Right atrium auricular region (tissue), 2 donors: ENCODE measurements around the gene LRP1. TPM values are rescaled to one million over a fixed set of nuclear protein-coding genes. Genes with fewer than 3 reads are reported as not detected.

ENCODE experiments used
- DNase-seq: peaks from one replicate; pipeline ENCODE4 v3.0.0-alpha.2; 2019; ENCODE audit warnings: low spot score
- H3K27ac ChIP-seq, 2 donors: fragments of 200-600 bp; sonication (generic); 1 replicate in 1 of 2; 2 replicates in 1 of 2; pipeline ENCODE4 v1.5.1; 2016 to 2019
- H3K27me3 ChIP-seq, 2 donors: fragments of 200-600 bp; sonication (generic); one replicate each; pipeline versions ENCODE4 v1.5.1 to v1.6.0; 2017 to 2019
- H3K36me3 ChIP-seq: fragments of 200-600 bp; sonication (generic); one replicate; pipeline ENCODE4 v1.5.1; 2016
- H3K4me1 ChIP-seq, 2 donors: fragments of 200-600 bp; sonication (generic); one replicate each; pipeline versions ENCODE4 v1.5.1 to v1.6.0; 2017 to 2019
- H3K4me3 ChIP-seq, 2 donors: fragments of 200-600 bp; sonication (generic); 1 replicate in 1 of 2; 2 replicates in 1 of 2; pipeline ENCODE4 v1.5.1; 2017 to 2019; ENCODE audit warnings: mild to moderate bottlenecking in 1 of 2, moderate library complexity in 1 of 2
- H3K9me3 ChIP-seq, 2 donors: fragments of 200-600 bp; sonication (generic); one replicate each; pipeline ENCODE4 v1.5.1; 2019
- total RNA-seq, 2 donors: library from RNA; depleted of rRNA; stranded (reverse); fragments of >200 nt; gene quantifications; one replicate each; pipeline ENCODE4 v1.1.0, GENCODE V29; 2016
- TF ChIP-seq, protein P1 (sequence below), 2 donors: fragments of 200-600 bp; sonication (generic); IDR thresholded peaks; one replicate each; pipeline ENCODE4 v1.5.1; 2019; ENCODE audit warnings: antibody characterized with exemption in 2 of 2

Gene LRP1
- total RNA-seq, 2 donors from 2014 or later = 89.4 to 211 TPM

DNA sequence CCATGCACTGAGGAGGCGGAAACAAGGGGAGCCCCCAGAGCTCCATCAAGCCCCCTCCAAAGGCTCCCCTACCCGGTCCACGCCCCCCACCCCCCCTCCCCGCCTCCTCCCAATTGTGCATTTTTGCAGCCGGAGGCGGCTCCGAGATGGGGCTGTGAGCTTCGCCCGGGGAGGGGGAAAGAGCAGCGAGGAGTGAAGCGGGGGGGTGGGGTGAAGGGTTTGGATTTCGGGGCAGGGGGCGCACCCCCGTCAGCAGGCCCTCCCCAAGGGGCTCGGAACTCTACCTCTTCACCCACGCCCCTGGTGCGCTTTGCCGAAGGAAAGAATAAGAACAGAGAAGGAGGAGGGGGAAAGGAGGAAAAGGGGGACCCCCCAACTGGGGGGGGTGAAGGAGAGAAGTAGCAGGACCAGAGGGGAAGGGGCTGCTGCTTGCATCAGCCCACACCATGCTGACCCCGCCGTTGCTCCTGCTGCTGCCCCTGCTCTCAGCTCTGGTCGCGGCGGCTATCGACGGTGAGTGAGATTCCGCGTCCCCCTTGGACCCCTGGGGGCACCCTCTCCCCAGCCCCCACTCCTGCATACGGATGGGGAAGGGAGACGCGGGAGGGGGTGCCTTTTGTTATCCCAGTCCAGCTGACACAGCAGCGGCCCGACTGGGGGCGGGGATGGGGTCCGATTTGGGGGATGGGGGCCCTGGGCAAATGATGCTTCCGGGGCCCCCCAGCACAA, 400 bp downstream of the LRP1 start:
- Histone ChIP-seq H3K27me3 (no peaks in the 10 kb centered on the region), H3K36me3 (no peaks in the 10 kb centered on the region), H3K27ac (peak overlapping the region; percentile 97 to 98), H3K4me3 (peak overlapping the region; percentile 61 to 77), H3K9me3 (no peaks in the 10 kb centered on the region), H3K4me1 (peaks cover 0 to 59% of the 10 kb centered on the region in 2 donors)
- DNase-seq = no peak
- TF ChIP-seq, protein P1, sequence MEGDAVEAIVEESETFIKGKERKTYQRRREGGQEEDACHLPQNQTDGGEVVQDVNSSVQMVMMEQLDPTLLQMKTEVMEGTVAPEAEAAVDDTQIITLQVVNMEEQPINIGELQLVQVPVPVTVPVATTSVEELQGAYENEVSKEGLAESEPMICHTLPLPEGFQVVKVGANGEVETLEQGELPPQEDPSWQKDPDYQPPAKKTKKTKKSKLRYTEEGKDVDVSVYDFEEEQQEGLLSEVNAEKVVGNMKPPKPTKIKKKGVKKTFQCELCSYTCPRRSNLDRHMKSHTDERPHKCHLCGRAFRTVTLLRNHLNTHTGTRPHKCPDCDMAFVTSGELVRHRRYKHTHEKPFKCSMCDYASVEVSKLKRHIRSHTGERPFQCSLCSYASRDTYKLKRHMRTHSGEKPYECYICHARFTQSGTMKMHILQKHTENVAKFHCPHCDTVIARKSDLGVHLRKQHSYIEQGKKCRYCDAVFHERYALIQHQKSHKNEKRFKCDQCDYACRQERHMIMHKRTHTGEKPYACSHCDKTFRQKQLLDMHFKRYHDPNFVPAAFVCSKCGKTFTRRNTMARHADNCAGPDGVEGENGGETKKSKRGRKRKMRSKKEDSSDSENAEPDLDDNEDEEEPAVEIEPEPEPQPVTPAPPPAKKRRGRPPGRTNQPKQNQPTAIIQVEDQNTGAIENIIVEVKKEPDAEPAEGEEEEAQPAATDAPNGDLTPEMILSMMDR (IDR thresholded peaks at IDR 0.05) = no peak

DNA sequence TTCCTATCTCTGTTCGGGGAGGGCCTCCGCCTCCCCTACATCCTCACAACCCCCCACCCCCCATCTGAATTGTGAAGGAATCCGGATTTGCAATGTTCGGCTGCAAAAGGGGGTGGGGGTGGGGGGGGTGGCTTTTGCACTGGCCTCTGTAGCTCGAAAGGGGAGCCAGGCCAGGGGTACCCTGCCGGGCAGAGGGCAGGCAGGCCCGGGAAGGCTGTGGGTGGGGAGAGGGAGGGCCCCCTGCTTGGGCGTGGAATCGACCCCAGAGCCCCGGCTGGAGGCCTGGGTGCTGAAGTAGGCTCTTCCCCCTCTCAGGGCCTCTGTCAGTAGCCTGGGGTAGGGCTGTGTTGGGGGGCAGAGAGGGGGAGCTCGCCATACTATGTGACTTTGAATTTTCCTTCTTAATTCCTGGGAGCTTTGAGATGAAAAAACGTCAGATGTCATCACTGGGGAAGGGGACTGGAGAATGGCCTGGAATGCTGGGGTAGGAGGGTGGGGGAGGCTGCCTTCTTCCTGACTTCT, 1.1 kb downstream of the LRP1 start:
- DNase-seq = no peak
- Histone ChIP-seq H3K27ac (peak overlapping the region; percentile 97 to 98), H3K27me3 (no peaks in the 10 kb centered on the region), H3K4me1 (peaks cover 0 to 66% of the 10 kb centered on the region in 2 donors), H3K9me3 (no peaks in the 10 kb centered on the region), H3K36me3 (no peaks in the 10 kb centered on the region), H3K4me3 (peak overlapping the region; percentile 61 to 77)
- TF ChIP-seq, protein P1 (IDR thresholded peaks at IDR 0.05) = no peak

DNA sequence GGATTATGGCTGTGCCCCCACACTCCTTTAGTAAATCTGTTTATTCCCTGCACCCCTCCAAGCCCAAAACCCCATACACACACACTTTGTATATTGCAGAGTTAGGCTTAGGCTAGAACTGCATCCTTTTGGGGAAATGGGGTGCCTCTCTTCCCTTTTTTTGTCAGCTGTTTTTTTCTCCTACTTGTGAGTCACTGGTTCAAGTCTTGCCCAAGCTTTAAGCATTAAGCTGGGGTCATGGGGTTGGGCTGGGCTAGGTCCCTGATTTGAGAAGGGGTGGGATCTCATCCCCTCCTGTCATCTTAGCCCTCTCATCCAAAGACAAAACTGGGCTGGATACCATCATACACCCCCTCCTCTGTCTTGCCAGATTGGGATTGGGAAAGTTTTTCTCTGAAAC, 1.6 kb downstream of the LRP1 start:
- Histone ChIP-seq H3K36me3 (no peaks in the 10 kb centered on the region), H3K27ac (peak overlapping the region; percentile 97 to 98)

DNA sequence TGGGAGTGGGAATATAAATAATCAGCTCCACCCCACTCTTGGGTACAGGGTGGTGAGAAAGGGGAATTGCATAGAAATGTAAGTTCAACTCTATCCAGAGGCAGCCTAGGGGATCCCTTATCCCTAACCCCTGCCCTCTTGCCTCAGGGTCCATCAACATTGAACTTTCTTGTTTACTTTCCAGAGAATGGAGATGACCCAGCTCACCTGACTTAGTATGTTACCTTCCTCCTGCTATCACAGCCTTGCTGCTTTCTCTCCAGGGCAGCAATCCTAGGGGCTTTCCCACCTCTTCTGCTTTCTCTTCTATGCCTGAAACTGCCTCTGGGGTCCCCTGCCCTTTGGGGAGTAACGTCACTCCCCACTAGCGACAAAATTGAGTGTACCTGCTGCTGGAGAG, 2.7 kb downstream of the LRP1 start:
- DNase-seq = no peak
- TF ChIP-seq, protein P1 (IDR thresholded peaks at IDR 0.05) = no peak
- H3K27ac ChIP-seq = peak overlapping the region; percentile 97 to 98
- peak overlapping the region; percentile 61 to 77 for H3K4me3 ChIP-seq
- H3K27me3 ChIP-seq = no peaks in the 10 kb centered on the region
- H3K36me3 ChIP-seq = no peaks in the 10 kb centered on the region
- peaks cover 0 to 81% of the 10 kb centered on the region in 2 donors for H3K4me1 ChIP-seq
- no peaks in the 10 kb centered on the region for H3K9me3 ChIP-seq

More for the DNA sequence above, 1.6 kb downstream of the LRP1 start:
- peak; percentile 89 for DNase-seq
- TF ChIP-seq, protein P1 (IDR thresholded peaks at IDR 0.05) = no peak
- H3K9me3 ChIP-seq = no peaks in the 10 kb centered on the region
- peak overlapping the region; percentile 61 to 77 for H3K4me3 ChIP-seq
- no peaks in the 10 kb centered on the region for H3K27me3 ChIP-seq
- H3K4me1 ChIP-seq = peaks cover 0 to 71% of the 10 kb centered on the region in 2 donors

DNA sequence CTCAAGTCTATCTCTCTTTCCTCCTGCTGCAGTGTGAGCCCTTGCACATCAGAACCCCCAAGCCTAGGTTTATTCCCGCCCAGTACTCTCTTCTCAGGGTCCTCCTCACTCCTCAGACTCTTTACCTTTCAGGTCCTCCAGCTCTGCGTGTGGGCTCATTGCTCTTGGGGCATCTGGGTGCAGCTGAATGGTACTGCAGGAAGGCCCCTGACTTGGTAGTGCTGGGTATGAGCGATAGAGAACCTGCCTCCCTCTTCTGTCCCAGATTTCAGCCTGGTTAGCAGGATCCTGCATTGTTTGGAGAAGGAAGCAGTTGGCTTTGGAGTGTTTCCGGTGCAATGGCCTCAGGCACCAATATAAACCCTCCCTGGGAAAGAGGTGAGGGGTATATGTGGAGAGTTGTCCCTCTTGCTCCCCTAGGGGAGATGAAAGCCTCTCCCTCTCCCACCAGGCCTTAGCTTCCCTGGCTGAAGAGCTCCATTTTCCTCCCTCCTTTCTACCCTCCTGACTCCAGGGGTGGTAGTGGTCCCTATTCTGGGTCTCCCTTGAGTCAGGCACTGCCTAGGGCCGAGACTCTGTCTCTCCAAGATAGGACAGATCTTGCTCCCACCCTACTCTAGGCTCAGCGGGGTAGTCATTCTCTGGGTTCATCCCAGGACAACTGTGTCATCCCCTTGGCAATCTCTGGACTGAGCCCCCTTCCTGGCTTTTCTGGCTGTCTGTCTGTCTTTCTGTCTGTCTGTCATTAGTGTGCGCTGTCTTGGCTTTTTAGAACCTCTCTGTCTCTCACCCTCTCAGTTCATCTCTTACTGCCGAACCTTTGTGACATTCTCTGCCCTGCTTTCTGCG, 3.8 kb downstream of the LRP1 start:
- Histone ChIP-seq H3K9me3 (no peaks in the 10 kb centered on the region), H3K27me3 (no peaks in the 10 kb centered on the region), H3K4me1 (peaks cover 0 to 85% of the 10 kb centered on the region in 2 donors), H3K4me3 (peak overlapping the region; percentile 9 to 15), H3K27ac (peak overlapping the region; percentile 82 to 98), H3K36me3 (no peaks in the 10 kb centered on the region)
- TF ChIP-seq, protein P1 (IDR thresholded peaks at IDR 0.05) = no peak
- DNase-seq = no peak
